HG02623 (cell line): ENCODE data around the gene SIRT7.
"Not testable (repeated sequence)": the region's sequence is repeated elsewhere in the genome, so short reads cannot be mapped to it uniquely, and the experiment has no call there.

Experiments used
- ATAC-seq: cut with Tn5 transposase; IDR thresholded peaks from one replicate; pipeline ENCODE4 v1.9.1; 2021; ENCODE audit warnings: moderate library complexity; ENCODE audit not compliant: unreplicated experiment

The SIRT7 gene

GRCh38 chr17:81955058-81955681, 37.2 kb upstream of the SIRT7 start:
- no peak for ATAC-seq

- no peak for ATAC-seq
Observed at GRCh38 chr17:81954131-81955057, 36.4 kb upstream of the SIRT7 start.

DNA sequence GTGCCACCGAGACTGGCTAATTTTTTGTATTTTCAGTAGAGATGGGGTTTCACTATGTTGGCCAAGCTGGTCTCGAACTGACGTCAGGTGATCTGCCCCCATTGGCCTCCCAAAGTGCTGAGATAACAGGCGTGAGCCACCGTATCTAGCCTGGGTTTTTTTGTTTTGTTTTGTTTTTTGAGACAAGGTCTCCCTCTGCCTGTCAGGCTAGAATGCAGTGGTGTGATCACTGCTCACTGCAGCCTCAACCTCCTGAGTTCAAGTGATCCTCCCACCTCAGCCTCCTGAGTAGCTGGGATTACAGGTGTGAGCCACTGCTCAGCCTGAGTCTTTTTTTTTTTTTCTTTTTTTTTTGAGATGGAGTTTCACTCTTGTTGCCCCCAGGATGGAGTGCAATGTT, 35.5 kb upstream of the SIRT7 start:
- ATAC-seq = not testable (repeated sequence)

DNA sequence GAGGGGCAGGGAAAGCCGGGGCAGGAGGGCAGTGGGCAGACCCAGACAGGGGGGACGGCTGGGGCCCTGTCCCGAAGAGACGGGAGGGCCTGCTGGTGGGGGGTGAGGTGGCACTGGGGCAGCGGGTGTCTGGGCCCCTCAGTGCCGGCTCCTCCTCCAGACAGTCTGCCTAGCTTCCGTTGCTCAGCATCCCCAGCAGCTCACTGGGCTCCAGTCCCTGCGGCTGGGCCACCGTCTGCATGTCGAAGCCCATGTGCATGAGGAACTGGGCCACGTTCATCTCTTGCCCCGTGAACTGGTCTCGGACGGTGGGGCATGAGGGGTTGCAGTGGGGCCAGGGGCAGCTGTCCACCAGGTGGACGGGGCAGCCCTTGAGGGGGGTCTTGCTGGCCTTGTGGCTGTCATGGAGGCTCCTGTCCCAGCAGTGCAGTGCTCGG, 34.8 kb upstream of the SIRT7 start:
- ATAC-seq = no peak

- ATAC-seq = no peak
Observed at GRCh38 chr17:81951785-81952684, 34.1 kb upstream of the SIRT7 start.

GRCh38 chr17:81950501-81950900, 32.5 kb upstream of the SIRT7 start:
- no peak for ATAC-seq

- no peak for ATAC-seq
Observed at GRCh38 chr17:81948635-81949378, 30.8 kb upstream of the SIRT7 start.

DNA sequence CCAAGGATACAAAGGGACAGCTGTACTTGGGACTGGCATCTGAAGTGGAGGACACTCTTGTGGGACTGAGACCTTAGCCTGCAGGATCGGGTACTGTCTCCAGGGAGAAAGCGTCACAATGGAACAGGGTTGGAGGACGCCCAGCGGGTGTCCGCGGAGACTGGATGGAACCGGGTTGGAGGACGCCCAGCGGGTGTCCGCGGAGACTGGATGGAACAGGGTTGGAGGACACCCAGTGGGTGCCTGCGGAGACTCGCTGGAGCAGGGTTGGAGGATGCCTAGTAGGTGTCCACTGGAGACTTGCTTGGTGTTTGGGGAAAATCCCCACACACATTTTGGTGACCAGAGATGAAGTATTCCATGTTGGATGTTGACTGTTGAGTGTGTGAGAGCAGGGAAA, 29.2 kb upstream of the SIRT7 start, which contains the start of gene MYADML2:
TSS of gene MYADML2 (minus strand) at position 45 of the 400 bp plus-strand sequence. CDS start 5,492 bp downstream, outside the sequence.
- ATAC-seq = no peak

GRCh38 chr17:81944858-81945257, 26.9 kb upstream of the SIRT7 start:
- no peak for ATAC-seq

DNA sequence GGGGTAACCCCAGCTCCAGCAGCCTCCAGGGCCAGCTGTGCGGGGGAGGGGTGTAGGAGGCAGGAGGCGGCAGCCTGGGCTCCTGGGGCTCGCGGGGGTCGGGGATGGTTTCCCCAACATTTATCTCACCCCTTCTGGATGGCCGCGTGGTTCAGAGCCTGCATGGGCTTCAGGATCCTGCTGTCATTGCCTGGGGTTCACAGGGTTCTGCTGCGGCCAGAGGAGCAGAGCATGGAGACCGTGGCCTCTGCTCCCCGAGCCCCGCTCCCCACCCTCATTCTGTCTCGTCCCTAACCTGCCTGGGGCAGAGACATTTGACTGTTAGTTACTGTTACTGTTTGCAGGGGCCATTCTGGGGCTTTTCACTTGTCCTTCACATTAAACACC, 24.2 kb upstream of the SIRT7 start:
- ATAC-seq = no peak

DNA sequence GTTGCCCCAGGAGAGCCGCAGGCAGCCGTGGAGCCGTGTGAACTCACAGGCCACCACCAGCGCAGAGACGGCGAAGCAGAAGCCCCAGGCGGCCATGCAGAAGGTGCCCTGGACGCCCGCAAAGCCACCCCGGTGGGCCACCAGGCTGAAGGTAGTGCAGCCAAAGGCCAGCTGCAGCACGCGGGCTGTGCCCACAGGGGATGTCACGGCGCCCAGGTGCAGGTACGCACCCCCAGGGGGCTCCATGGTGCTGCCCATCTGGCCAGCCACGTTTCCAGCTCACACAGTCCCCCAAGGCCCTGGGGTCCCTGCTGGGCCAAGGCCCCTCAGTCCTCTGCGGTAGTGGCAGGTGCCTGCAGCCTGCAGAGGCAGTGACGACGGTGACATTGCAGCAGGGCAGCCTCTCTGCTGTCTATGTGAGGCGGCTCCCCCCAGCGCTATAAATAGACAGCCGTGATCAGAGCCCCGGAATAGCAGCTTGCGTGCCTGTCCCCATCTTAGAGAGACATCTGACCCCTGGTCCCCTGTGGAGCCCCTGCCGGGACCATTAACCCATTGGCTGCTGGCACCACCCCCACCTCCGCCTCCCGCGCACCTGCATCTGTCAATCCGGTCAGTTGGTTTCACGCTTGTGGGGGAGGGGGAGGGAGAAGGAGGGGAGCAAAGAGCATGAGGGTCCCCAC, 23.6 kb upstream of the SIRT7 start:
- ATAC-seq = no peak

- no peak for ATAC-seq
Observed at GRCh38 chr17:81940538-81941483, 22.8 kb upstream of the SIRT7 start.

DNA sequence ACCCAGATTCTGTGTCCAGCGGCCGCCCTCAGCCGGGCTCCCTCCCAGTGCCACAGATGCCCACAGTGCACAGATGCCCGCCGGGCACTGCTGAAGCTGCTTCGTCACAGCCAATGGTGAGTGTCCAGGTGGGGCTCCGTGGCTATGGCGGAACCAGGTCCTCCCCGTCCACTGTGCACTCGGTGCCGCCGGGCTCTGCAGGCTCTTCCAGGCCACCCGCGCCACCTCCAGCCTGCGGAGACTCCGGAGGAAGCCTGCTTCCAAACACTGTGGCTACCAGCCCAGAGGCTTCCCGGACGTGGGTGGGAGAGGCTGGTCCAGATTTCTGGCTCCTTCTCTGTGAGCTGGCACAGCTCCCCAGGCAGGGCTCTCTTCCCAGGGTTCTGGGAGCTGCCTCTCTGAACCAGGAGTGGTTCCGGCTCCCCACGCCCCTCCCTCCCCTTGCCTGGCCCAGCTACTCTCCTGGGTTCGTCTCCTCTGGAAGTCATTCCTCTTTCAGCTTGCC, 22.0 kb upstream of the SIRT7 start:
- no peak for ATAC-seq

GRCh38 chr17:81939218-81939617, 21.2 kb upstream of the SIRT7 start:
- ATAC-seq = no peak

- no peak for ATAC-seq
Observed at GRCh38 chr17:81935709-81936084, 17.7 kb upstream of the SIRT7 start.

DNA sequence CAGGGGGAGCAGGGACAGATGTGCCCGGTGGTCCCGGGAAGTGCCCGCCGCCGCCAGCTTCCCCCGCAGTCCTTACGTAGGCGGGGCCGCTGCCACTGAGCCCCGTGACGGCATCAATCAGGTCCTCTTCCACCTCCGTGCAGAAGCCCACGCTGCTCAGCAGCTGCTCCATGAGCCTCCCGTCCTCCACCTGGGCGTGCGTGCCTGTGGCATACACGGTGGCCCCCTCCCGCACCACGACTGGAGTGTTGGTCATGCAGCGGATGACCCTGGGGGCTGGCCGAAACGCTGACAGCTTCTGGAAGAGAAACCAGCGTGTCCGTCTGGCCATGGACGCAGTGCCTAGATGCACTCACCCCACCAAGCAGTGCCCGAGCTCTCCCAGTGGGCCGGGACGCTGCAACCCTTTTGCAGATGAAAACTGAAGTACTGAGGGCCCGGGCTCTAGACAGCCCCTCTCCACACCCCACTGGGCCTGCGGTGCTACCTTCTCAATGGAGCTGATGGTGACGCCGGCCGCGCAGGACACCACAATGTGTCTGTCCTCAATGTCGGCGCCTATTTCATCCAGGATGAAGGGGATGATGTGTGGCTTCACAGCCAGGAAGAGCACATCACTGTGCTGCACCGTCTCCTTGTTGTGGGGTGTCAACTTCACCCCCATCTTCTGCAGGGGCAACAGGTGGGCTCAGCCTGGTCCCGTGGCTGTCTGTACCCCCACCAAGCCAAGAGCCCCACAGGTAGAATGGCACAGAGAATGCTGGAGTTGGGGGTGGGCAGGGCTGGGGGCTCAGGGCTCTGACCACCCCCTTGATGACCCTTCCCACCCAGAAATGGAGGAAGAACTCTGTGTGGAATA, 17.1 kb upstream of the SIRT7 start:
- no peak for ATAC-seq

DNA sequence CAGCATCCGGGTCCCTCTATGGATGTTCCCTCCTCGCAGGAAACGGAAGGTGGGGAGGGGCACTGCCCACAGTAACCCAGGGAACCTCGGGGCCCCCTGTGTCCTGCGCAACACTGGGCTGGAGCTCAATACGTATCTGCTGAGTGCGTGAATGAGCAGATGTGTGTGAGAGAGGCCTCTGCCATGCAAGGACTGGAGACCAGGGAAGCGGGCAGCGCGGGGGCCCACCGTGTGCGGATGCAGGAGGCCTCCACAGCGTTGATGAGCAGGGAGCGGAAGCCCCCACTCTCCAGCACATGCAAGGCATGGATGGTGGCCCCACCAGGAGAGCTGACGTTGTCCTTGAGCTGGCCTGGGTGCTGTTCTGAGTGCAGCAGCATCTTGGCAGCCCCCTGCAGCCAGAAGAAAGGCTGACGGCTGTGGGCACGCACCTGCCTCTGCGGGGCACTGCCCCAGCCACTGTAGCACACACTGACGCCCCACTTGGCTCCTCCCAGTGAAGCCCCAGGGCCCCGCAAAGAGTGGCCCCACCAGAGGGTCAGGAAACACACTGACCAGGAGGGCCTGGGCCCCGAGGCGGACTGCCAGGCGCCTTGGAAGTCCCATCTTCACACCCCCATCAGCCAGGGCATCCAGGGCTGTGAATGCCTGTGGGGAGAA, 16.3 kb upstream of the SIRT7 start:
- ATAC-seq = no peak
